OCI-LY1 (cell line): ENCODE data around the gene CAPN15.

Experiments used
- CTCF ChIP-seq: fragments of 200-600 bp; sonication (generic), shearing (Covaris generic); IDR thresholded peaks from 2 replicates; pipeline ENCODE4 v1.5.1; 2017; ENCODE audit warnings: mild to moderate bottlenecking, antibody characterized with exemption, low read length, moderate library complexity, mixed read lengths
- EZH2 ChIP-seq: fragments of 200-600 bp; sonication (generic), shearing (Covaris generic); IDR thresholded peaks from 2 replicates; pipeline ENCODE4 v1.8.0; 2017; ENCODE audit warnings: borderline replicate concordance, mixed run types, mild to moderate bottlenecking, antibody characterized with exemption, low read length, moderate library complexity, mixed read lengths

GRCh38 chr16:572865-573650, 45.5 kb downstream of the CAPN15 start:
- TF ChIP-seq EZH2 (no peak), CTCF (no peak)
